HG02938 (cell line): ENCODE measurements around the gene UNG.
A peak's percentile ranks its signal among the peaks of the same experiment; 100 is the strongest.
"Not testable (repeated sequence)": the region's sequence is repeated elsewhere in the genome, so short reads cannot be mapped to it uniquely, and the experiment has no call there.

Experiments
- ATAC-seq: cut with Tn5 transposase; IDR thresholded peaks from one replicate; pipeline ENCODE4 v1.9.1; 2021; ENCODE audit warnings: mild to moderate bottlenecking, moderate library complexity; ENCODE audit not compliant: unreplicated experiment

UNG gene

GRCh38 chr12:109097435-109098182, at the start of gene UNG:
Gene UNG (plus strand): TSS chr12:109097597. CDS start chr12:109097680, 83 bp downstream.
- peak; percentile 82 for ATAC-seq

- ATAC-seq, result not testable (repeated sequence)
These were observed 48.7 kb upstream of the UNG start for GRCh38 chr12:109048706-109049105.

GRCh38 chr12:109049794-109050193, 47.6 kb upstream of the UNG start:
- ATAC-seq, result not testable (repeated sequence)

GRCh38 chr12:109052097-109052413, 45.3 kb upstream of the UNG start:
- ATAC-seq, result no peak

- peak; percentile 66 for ATAC-seq
These were observed 44.7 kb upstream of the UNG start, which contains the start of gene USP30 for GRCh38 chr12:109052414-109053323. Gene USP30 (plus strand): TSS chr12:109052576. CDS start chr12:109052679, 103 bp downstream.

- peak; percentile 47 for ATAC-seq
These were observed 43.8 kb upstream of the UNG start for GRCh38 chr12:109053382-109054123.

- not testable (repeated sequence) for ATAC-seq
These were observed 43.3 kb upstream of the UNG start for GRCh38 chr12:109054124-109054513.

- ATAC-seq, result no peak
These were observed 42.9 kb upstream of the UNG start for GRCh38 chr12:109054520-109054919.

- ATAC-seq, result no peak
These were observed 40.5 kb upstream of the UNG start for GRCh38 chr12:109056891-109057290.

- no peak for ATAC-seq
These were observed 40.0 kb upstream of the UNG start for GRCh38 chr12:109057376-109057775.

GRCh38 chr12:109058773-109059172, 38.6 kb upstream of the UNG start:
- no peak for ATAC-seq

- ATAC-seq, result no peak
These were observed 33.3 kb upstream of the UNG start for GRCh38 chr12:109064143-109064542.

GRCh38 chr12:109065154-109065852, 32.1 kb upstream of the UNG start:
- ATAC-seq, result no peak

GRCh38 chr12:109065853-109066193, 31.6 kb upstream of the UNG start:
- ATAC-seq, result no peak

GRCh38 chr12:109069307-109070271, 27.8 kb upstream of the UNG start:
- ATAC-seq, result no peak

GRCh38 chr12:109074866-109075265, 22.5 kb upstream of the UNG start:
- ATAC-seq, result no peak

- ATAC-seq, result no peak
These were observed 14.6 kb upstream of the UNG start for GRCh38 chr12:109082751-109083150.

- ATAC-seq, result no peak
These were observed 13.0 kb upstream of the UNG start for GRCh38 chr12:109084425-109084824.

- ATAC-seq, result no peak
These were observed 11.8 kb upstream of the UNG start for GRCh38 chr12:109085590-109085989.

GRCh38 chr12:109087250-109087649, 10.1 kb upstream of the UNG start:
- ATAC-seq, result no peak
